Right atrium auricular region (tissue), 2 donors: Measurements from ENCODE around the gene FBXL7. TPM values are rescaled to one million over a fixed set of nuclear protein-coding genes. Genes with fewer than 3 reads are reported as not detected.

Source experiments
- DNase-seq: peaks from one replicate; pipeline ENCODE4 v3.0.0-alpha.2; 2019; ENCODE audit warnings: low spot score
- H3K27ac ChIP-seq, 2 donors: fragments of 200-600 bp; sonication (generic); 1 replicate in 1 of 2; 2 replicates in 1 of 2; pipeline ENCODE4 v1.5.1; 2016 to 2019
- H3K27me3 ChIP-seq, 2 donors: fragments of 200-600 bp; sonication (generic); one replicate each; pipeline versions ENCODE4 v1.5.1 to v1.6.0; 2017 to 2019
- H3K36me3 ChIP-seq: fragments of 200-600 bp; sonication (generic); one replicate; pipeline ENCODE4 v1.5.1; 2016
- H3K4me1 ChIP-seq, 2 donors: fragments of 200-600 bp; sonication (generic); one replicate each; pipeline versions ENCODE4 v1.5.1 to v1.6.0; 2017 to 2019
- H3K4me3 ChIP-seq, 2 donors: fragments of 200-600 bp; sonication (generic); 1 replicate in 1 of 2; 2 replicates in 1 of 2; pipeline ENCODE4 v1.5.1; 2017 to 2019; ENCODE audit warnings: mild to moderate bottlenecking in 1 of 2, moderate library complexity in 1 of 2
- H3K9me3 ChIP-seq, 2 donors: fragments of 200-600 bp; sonication (generic); one replicate each; pipeline ENCODE4 v1.5.1; 2019
- total RNA-seq, 2 donors: library from RNA; depleted of rRNA; stranded (reverse); fragments of >200 nt; gene quantifications; one replicate each; pipeline ENCODE4 v1.1.0, GENCODE V29; 2016
- TF ChIP-seq, protein P1 (sequence below), 2 donors: fragments of 200-600 bp; sonication (generic); IDR thresholded peaks; one replicate each; pipeline ENCODE4 v1.5.1; 2019; ENCODE audit warnings: antibody characterized with exemption in 2 of 2

The FBXL7 gene
- total RNA-seq, 2 donors from 2014 or later: 16.6 to 18.4 TPM

DNA sequence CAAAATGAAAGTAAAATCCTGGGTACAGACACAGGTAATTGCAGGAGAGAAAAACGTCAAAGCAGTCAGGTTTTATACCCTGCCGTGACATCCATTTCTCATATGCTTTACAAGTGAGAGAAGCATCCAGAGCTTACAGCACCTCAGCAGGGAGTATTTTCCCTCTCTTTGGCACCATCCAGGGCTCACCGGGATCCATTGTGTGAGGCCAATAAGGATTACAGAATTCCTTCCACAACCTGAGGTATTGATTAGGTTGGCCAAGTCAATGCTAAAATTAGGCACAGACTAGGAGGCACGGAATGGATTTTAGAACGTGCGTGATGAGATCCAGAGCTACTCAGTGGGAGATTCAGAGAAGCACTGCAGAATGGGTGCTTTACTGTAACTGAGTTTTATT, 296.6 kb downstream of the FBXL7 start:
- no peak for DNase-seq
- no peaks in the 10 kb centered on the region for H3K36me3 ChIP-seq
- no peak overlapping the region for H3K27ac ChIP-seq
- no peaks in the 10 kb centered on the region for H3K27me3 ChIP-seq
- H3K4me1 ChIP-seq: peaks cover 0 to 28% of the 10 kb centered on the region in 2 donors
- H3K4me3 ChIP-seq: no peak overlapping the region
- TF ChIP-seq, protein P1, sequence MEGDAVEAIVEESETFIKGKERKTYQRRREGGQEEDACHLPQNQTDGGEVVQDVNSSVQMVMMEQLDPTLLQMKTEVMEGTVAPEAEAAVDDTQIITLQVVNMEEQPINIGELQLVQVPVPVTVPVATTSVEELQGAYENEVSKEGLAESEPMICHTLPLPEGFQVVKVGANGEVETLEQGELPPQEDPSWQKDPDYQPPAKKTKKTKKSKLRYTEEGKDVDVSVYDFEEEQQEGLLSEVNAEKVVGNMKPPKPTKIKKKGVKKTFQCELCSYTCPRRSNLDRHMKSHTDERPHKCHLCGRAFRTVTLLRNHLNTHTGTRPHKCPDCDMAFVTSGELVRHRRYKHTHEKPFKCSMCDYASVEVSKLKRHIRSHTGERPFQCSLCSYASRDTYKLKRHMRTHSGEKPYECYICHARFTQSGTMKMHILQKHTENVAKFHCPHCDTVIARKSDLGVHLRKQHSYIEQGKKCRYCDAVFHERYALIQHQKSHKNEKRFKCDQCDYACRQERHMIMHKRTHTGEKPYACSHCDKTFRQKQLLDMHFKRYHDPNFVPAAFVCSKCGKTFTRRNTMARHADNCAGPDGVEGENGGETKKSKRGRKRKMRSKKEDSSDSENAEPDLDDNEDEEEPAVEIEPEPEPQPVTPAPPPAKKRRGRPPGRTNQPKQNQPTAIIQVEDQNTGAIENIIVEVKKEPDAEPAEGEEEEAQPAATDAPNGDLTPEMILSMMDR (IDR thresholded peaks at IDR 0.05): no peak
- no peaks in the 10 kb centered on the region for H3K9me3 ChIP-seq

GRCh38 chr5:15797116-15797515, 297.1 kb downstream of the FBXL7 start:
- Histone ChIP-seq H3K9me3 (no peaks in the 10 kb centered on the region), H3K4me1 (peaks cover 0 to 26% of the 10 kb centered on the region in 2 donors), H3K27me3 (no peaks in the 10 kb centered on the region), H3K36me3 (no peaks in the 10 kb centered on the region), H3K27ac (no peak overlapping the region), H3K4me3 (no peak overlapping the region)
- no peak for DNase-seq
- TF ChIP-seq, protein P1 (IDR thresholded peaks at IDR 0.05): no peak

DNA sequence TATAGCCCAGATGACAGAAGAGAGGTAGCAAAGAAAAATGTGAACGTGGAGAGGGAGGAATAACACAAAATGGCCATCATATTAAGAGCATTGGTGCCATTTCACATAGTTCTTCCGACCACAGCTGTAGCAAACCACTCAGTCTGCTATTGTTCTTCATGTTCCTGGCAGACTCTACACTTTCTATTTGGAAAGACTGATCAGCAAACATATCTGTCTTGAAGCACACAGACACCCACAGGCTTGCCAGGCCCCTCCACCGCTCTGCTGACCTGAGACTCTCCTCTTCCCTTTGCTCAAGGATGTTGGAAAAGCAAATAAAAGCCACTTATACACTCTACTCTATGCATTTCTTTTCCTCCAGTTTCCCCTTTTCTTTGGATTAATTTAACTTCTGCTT, 298.0 kb downstream of the FBXL7 start:
- no peak for DNase-seq
- no peaks in the 10 kb centered on the region for H3K36me3 ChIP-seq
- H3K27me3 ChIP-seq: no peaks in the 10 kb centered on the region
- TF ChIP-seq, protein P1 (IDR thresholded peaks at IDR 0.05): no peak
- H3K4me3 ChIP-seq: no peak overlapping the region
- no peaks in the 10 kb centered on the region for H3K9me3 ChIP-seq
- no peak overlapping the region for H3K27ac ChIP-seq
- H3K4me1 ChIP-seq: peaks cover 0 to 26% of the 10 kb centered on the region in 2 donors

- DNase-seq: no peak
- no peaks in the 10 kb centered on the region for H3K9me3 ChIP-seq
- no peaks in the 10 kb centered on the region for H3K27me3 ChIP-seq
- H3K27ac ChIP-seq: no peak overlapping the region
- H3K4me1 ChIP-seq: peaks cover 0 to 22% of the 10 kb centered on the region in 2 donors
- TF ChIP-seq, protein P1 (IDR thresholded peaks at IDR 0.05): no peak
- no peaks in the 10 kb centered on the region for H3K36me3 ChIP-seq
- H3K4me3 ChIP-seq: no peak overlapping the region
Measured at GRCh38 chr5:15799014-15799413, 299.0 kb downstream of the FBXL7 start.

GRCh38 chr5:15799612-15800011, 299.6 kb downstream of the FBXL7 start:
- TF ChIP-seq, protein P1 (IDR thresholded peaks at IDR 0.05): no peak
- no peaks in the 10 kb centered on the region for H3K27me3 ChIP-seq
- H3K4me3 ChIP-seq: no peak overlapping the region
- H3K36me3 ChIP-seq: no peaks in the 10 kb centered on the region
- H3K4me1 ChIP-seq: peaks cover 0 to 16% of the 10 kb centered on the region in 2 donors
- H3K27ac ChIP-seq: no peak overlapping the region
- DNase-seq: no peak
- H3K9me3 ChIP-seq: peaks cover 0 to 4% of the 10 kb centered on the region in 2 donors

GRCh38 chr5:15803280-15803679, 303.3 kb downstream of the FBXL7 start:
- Histone ChIP-seq H3K9me3 (peaks cover 0 to 8% of the 10 kb centered on the region in 2 donors), H3K4me3 (no peak overlapping the region), H3K27ac (no peak overlapping the region), H3K27me3 (no peaks in the 10 kb centered on the region), H3K36me3 (no peaks in the 10 kb centered on the region), H3K4me1 (peaks cover 0 to 21% of the 10 kb centered on the region in 2 donors)
- no peak for DNase-seq
- TF ChIP-seq, protein P1 (IDR thresholded peaks at IDR 0.05): no peak
